NCI-H446 treated with DMSO at 0.1 percent for 48 hours (cell line): ENCODE results near the gene GBX2.
"Not testable (repeated sequence)": the region's sequence is repeated elsewhere in the genome, so short reads cannot be mapped to it uniquely, and the experiment has no call there.

Experiments used
- DNase-seq: peaks from one replicate; lab custom pipeline; 2025; lab: John Stamatoyannopoulos, UW

GBX2 gene

GRCh38 chr2:236156095-236156859 lies 11.9 kb downstream of the GBX2 start:
- no peak for DNase-seq

- DNase-seq = no peak
Measured at GRCh38 chr2:236155406-236155805, 12.8 kb downstream of the GBX2 start.

GRCh38 chr2:236146436-236146835 lies 21.8 kb downstream of the GBX2 start:
- DNase-seq = no peak

DNA sequence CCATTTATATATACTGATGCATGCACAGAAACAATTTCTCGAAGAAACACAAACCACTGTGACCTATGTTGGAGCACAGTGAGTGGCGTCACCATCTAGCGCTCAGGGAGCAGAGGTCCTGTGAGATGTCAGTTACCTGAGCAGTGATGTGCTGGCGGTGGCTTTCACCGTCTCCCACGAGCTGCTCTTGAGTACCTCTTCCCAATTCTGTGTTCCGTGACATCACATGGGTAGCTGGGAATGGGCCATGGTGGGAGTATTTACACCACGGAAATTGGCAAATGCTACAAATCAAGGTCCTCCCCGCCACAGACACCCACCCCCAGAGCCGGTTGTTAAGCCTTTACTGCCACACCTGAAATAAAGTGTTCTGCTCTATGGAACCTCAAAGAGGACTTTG lies 24.4 kb downstream of the GBX2 start:
- no peak for DNase-seq

- not testable (repeated sequence) for DNase-seq
Measured at GRCh38 chr2:236141616-236142015, 26.6 kb downstream of the GBX2 start.

DNA sequence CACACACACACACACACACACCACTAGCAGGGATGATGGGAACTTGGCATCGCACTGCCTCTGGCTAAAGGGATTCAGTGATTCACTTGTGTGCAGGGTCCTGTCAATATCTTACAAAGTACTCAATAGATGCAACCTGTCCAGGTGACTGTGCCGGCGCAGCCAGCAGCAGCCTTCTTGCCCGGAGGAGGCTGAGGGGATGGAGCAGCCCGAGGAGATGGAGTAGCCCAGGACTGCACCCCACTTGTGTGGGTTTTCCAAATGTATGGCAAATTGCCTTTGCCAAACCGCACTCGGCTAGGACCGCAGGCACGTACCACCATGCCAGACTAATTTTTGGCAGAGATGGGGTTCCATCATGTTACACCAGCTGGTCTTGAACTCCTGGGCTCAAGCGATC lies 31.1 kb downstream of the GBX2 start:
- DNase-seq = no peak

GRCh38 chr2:236136538-236136937 lies 31.6 kb downstream of the GBX2 start:
- DNase-seq = no peak

DNA sequence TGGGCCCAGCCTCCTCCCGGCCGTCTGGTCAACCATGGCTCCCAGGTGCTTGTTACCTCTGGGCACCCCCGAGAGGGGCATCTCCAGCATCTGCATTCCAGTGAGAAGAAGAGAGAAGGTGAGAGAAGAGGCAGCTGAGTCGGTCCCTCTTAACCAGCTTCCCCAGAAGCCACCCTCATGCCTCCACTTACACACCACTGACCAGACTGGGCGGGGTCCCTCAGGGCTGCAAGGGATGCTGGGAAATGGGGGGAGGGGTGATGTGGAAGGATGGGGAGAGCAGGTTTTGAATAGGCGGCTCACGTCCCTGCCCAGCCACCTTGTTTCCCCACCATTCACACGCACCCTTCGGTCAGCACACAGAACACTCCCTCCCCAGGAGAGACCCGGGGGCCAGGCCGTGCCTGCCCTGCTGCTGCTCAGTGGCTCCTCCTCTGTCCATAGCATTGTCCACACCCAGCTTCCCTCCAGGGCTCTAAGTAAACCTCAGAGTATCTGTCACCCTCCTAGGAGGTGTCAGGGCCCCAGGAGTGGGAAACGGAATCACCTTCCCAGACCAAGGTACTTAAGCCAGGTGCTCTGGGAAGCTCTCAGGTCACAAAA lies 34.7 kb downstream of the GBX2 start:
- DNase-seq = no peak

DNA sequence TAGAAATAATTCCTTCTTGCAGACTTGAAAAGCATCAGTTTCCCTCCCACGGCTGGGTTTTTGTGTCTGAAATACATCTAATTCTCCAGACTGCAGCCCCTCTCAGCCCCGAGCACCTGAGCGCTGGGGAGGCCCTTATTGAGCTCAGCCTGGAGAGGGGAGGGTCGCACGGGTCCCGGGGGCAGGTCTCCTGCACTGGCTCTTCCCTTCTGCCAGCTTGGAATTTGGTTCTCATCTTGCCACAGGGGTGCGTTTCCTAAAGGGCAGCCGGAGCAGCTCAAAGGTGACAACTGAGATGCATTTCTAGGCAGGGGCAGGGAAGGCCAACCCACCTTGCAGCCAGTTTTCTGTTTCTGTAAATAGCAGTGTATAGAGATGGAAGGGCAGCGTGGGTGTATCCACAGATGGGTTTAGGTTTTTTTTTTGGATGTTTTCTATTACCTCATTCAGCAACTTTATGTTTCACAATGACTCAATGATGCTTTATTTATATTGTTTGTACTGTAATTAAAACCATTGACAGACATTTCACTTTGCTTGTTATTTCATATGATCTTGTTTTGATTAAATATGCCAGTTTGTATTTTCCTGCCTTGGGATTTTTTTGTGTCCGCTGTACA lies 37.0 kb downstream of the GBX2 start:
- no peak for DNase-seq

GRCh38 chr2:236130349-236130998 lies 37.7 kb downstream of the GBX2 start:
- DNase-seq = no peak

DNA sequence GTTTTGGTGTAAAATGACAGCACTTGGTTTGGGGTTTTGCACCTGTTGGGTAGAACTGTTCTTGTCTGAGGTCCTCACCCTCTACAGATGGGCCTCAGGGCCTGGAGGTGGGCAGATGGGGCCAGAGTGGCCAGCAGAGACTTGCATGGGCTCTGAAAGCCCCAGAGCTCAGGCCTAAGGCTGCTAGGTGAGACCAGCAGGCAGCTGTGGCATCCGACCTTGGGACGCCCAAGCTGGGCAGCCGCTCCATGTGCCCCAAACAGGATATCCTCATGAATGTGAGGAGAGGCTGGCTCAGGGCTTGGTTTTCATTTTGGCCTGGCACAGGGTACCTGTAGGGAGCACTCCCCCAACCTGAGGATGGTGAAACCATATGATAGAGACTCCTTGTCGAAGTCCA lies 38.3 kb downstream of the GBX2 start:
- no peak for DNase-seq

GRCh38 chr2:236128321-236128720 lies 39.9 kb downstream of the GBX2 start:
- DNase-seq = no peak

DNA sequence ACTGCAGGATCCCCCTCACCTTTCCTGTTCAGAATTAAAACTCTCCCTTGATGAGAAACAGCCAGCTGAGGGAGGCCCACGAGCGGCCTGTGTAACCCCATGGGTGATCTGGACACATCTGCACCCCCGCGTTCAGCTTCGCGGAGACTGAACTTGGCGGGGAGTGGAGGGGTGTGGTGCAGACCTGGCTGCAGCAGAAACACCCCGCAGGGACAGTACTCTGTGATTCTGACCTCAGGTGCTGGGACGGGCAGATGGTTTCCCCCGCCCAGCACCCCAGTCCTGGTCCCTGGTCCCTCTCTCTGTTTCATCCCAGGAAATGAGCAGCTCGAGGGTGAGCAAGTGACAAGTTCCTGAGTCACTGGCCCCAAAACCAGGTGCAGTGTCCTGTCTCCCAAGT lies 41.2 kb downstream of the GBX2 start:
- DNase-seq = no peak

- DNase-seq = no peak
Measured at GRCh38 chr2:236125541-236125940, 42.6 kb downstream of the GBX2 start.

GRCh38 chr2:236124182-236124893 lies 43.8 kb downstream of the GBX2 start:
- DNase-seq = no peak

- DNase-seq = no peak
Measured at GRCh38 chr2:236123716-236124115, 44.5 kb downstream of the GBX2 start.

- no peak for DNase-seq
Measured at GRCh38 chr2:236122236-236122635, 46.0 kb downstream of the GBX2 start.

DNA sequence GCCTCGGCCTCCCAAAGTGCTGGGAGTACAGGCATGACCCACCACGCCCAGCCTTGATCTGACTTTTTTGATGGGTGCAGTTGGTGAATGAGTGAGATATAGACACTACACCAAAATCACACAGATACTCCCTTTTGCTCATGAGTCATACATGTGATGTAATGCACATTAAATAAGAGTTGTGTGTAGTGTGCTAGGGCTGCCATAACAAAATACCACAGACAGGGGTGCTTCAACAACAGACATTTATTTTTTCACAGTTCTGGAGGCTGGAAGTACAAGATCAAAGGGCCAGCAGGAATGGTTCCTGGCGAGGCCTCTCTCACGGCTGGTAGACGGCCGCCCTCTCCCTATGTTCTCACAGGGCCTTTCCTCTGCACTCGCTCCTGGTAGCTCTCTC lies 46.6 kb downstream of the GBX2 start:
- no peak for DNase-seq

GRCh38 chr2:236120829-236121228 lies 47.4 kb downstream of the GBX2 start:
- no peak for DNase-seq

DNA sequence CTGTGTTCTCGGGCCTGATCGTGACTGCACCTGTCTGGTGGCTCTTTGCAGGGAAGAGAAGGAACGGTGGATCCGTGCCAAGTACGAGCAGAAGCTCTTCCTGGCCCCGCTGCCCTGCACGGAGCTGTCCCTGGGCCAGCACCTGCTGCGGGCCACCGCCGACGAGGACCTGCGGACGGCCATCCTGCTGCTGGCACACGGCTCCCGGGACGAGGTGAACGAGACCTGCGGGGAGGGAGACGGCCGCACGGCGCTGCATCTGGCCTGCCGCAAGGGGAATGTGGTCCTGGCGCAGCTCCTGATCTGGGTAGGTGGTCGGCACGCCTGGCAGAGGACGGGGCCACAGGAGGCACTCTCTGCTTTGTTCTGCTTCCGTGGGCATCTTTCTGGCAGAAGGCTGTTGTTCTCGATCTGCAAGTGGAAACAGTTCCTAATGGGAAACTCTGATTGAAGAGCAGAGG lies 48.0 kb downstream of the GBX2 start:
- DNase-seq = no peak

GRCh38 chr2:236119476-236119875 lies 48.7 kb downstream of the GBX2 start:
- no peak for DNase-seq

DNA sequence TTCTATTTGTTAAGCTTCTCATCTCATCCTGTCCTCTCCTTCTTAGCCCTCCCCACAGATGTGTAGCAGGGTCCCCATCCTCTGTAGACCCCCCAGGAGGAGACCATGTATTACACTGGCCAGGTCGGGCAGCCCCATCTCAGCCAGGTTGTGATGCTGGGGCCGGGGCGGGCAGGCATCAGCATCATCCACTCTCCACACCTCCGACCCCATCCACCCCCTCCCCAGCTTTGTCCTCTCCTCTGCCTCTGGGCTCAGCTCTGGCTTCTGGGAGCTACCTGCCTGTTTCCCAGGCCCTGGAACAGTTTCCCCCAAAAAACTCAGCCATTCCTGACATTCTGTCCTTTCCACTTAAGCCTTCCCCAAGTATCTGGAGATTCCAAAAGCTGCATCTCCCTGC lies 49.2 kb downstream of the GBX2 start:
- DNase-seq = no peak
